ENCODE results near the gene UBE2G2.

Gene UBE2G2

DNA sequence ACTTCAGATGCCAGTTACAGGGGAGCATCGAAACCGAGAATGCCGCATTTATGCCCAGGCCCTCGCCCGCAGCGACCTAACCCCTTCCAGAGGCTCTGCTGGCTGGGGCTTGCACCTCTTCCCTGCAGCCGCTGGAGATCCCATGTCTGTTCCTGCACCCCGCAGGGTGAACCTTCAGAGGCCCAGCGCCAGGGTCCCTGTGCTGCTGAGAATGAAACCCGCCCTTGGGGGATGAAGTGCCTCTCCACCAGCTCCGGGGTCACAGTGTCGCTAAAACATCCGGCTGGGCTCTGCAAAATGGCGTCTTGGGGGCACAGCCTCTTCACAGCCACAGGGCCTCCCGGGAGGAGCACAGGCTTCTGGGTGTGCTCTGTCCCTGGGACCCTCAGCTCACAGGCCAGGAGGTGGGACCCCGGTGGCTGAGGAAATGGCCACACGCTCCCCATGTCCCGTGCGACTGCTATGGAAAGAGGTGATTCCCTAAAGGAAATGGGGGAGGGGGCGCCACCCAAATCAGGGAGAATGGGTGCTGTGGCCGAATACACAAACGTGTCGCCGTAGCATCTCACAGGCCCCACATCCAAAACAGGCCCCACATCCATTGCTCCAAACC is 50.3 kb downstream of the UBE2G2 start:
- no peaks in the 10 kb centered on the region for H3K36me3 ChIP-seq (ENCODE audit: control insufficient read depth, insufficient read depth, low read length)
- no peaks in the 10 kb centered on the region for H3K9me3 ChIP-seq (ENCODE audit: control insufficient read depth, low read length)
- H3K4me1 ChIP-seq (ENCODE audit: control insufficient read depth, insufficient read depth, low read length, poor library complexity, severe bottlenecking), result no peaks in the 10 kb centered on the region
- no peaks in the 10 kb centered on the region for H3K27me3 ChIP-seq (replicated peaks; ENCODE audit: control insufficient read depth, insufficient read depth, low read length, poor library complexity, severe bottlenecking)
- H3K27ac ChIP-seq (ENCODE audit: insufficient read depth, low read length, poor library complexity, severe bottlenecking), result no peak overlapping the region
- DNase-seq, result no peak
- H3K4me3 ChIP-seq (ENCODE audit: insufficient read depth, low read depth, low read length, poor library complexity, severe bottlenecking), result no peak overlapping the region

DNA sequence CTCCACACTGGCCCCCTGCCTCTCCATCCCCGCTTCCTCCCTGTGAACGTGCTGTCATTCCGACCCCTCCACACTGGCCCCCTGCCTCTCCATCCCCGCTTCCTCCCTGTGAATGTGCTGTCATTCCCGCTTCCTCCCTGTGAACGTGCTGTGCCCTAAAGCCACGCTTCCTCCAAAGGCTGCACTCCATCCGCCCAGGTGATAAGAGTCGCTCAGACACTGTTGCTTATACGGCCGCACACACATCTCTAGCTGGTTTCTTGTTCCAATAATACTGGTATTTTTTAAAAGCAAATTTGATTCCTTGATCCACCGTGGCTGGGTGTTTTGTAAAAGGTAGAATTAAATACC is 51.0 kb downstream of the UBE2G2 start:
- no peaks in the 10 kb centered on the region for H3K4me1 ChIP-seq (ENCODE audit: control insufficient read depth, insufficient read depth, low read length, poor library complexity, severe bottlenecking)
- H3K9me3 ChIP-seq (ENCODE audit: control insufficient read depth, low read length), result no peaks in the 10 kb centered on the region
- no peaks in the 10 kb centered on the region for H3K36me3 ChIP-seq (ENCODE audit: control insufficient read depth, insufficient read depth, low read length)
- H3K4me3 ChIP-seq (ENCODE audit: insufficient read depth, low read depth, low read length, poor library complexity, severe bottlenecking), result no peak overlapping the region
- H3K27me3 ChIP-seq (replicated peaks; ENCODE audit: control insufficient read depth, insufficient read depth, low read length, poor library complexity, severe bottlenecking), result no peaks in the 10 kb centered on the region
- DNase-seq, result no peak
- no peak overlapping the region for H3K27ac ChIP-seq (ENCODE audit: insufficient read depth, low read length, poor library complexity, severe bottlenecking)

DNA sequence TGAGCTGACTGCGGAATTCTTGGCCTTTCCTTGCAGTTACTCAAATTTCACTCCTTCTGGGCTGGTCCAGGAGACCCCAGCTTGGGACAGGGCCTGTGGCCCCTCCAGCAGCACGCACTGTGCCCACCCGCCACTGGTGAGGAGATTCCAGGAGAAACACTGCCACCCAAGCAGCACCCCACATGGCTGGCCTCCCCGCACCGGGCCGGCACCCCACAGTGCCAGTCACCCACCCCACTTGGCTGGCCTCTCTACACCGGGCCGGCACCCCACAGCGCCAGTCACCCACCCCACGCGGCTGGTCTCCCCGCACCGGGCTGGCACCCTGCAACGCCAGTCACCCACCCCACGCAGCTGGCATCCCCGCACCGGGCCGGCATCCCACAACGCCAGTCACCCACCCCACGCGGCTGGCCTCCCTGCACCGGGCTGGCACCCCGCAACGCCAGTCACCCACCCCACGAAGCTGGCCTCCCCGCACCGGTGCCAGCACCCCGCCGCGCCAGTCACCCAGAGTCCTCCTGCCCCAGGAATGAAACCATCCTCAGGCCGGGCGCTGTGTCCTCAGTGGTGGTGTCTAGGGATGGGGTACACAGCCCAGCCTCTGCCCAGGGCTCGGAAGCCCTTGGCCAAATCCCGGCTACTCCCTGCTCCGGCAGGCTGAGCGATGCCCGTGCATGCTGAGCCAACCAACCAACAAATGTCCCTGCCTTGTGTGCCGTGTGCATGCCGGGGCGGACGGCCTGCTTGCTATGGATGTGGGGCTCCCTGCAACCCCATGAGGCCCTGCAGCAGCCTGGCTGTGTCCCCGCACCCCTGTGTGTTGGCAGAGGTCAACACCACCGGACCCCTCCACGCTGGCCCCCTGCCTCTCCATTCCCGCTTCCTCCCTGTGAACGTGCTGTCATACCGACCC is 51.6 kb downstream of the UBE2G2 start:
- H3K27me3 ChIP-seq (replicated peaks; ENCODE audit: control insufficient read depth, insufficient read depth, low read length, poor library complexity, severe bottlenecking), result no peaks in the 10 kb centered on the region
- no peak overlapping the region for H3K4me3 ChIP-seq (ENCODE audit: insufficient read depth, low read depth, low read length, poor library complexity, severe bottlenecking)
- H3K9me3 ChIP-seq (ENCODE audit: control insufficient read depth, low read length), result no peaks in the 10 kb centered on the region
- no peaks in the 10 kb centered on the region for H3K36me3 ChIP-seq (ENCODE audit: control insufficient read depth, insufficient read depth, low read length)
- H3K4me1 ChIP-seq (ENCODE audit: control insufficient read depth, insufficient read depth, low read length, poor library complexity, severe bottlenecking), result no peaks in the 10 kb centered on the region
- H3K27ac ChIP-seq (ENCODE audit: insufficient read depth, low read length, poor library complexity, severe bottlenecking), result no peak overlapping the region
- no peak for DNase-seq

DNA sequence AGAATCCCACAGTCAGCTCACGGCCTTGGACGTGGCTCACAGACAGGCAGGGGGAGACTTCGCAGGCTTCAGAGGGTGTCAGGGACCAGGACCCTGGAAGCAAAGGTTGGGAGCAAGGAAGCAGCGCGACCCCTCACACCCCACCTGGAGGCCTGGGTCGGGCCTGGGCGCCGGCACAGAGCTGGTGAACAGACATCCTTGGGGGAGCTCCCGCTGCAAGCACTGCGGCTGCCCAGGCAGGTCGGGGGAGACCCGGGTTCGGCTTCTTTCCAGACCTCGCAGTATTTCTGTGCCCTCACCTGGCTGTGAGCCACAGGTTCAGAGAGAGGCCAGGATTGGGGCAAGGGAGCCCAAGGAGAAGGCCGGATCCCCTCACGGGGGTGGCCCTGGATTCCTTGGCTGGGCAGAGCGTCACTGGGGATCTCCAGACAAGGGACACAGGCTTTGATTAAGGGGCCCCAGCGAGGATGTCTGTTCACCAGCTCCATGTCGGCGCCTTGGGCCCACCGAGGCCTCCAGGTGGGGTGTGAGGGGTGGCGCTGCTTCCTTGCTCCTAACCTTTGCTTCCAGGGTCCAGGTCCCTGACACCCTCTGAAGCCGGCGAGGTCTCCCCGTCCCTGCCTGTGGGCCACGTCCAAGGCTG is 52.4 kb downstream of the UBE2G2 start:
- Histone ChIP-seq H3K4me1 (ENCODE audit: control insufficient read depth, insufficient read depth, low read length, poor library complexity, severe bottlenecking) (no peaks in the 10 kb centered on the region), H3K9me3 (ENCODE audit: control insufficient read depth, low read length) (no peaks in the 10 kb centered on the region), H3K27ac (ENCODE audit: insufficient read depth, low read length, poor library complexity, severe bottlenecking) (no peak overlapping the region), H3K4me3 (ENCODE audit: insufficient read depth, low read depth, low read length, poor library complexity, severe bottlenecking) (no peak overlapping the region), H3K36me3 (ENCODE audit: control insufficient read depth, insufficient read depth, low read length) (no peaks in the 10 kb centered on the region), H3K27me3 (replicated peaks; ENCODE audit: control insufficient read depth, insufficient read depth, low read length, poor library complexity, severe bottlenecking) (no peaks in the 10 kb centered on the region)
- DNase-seq, result no peak

DNA sequence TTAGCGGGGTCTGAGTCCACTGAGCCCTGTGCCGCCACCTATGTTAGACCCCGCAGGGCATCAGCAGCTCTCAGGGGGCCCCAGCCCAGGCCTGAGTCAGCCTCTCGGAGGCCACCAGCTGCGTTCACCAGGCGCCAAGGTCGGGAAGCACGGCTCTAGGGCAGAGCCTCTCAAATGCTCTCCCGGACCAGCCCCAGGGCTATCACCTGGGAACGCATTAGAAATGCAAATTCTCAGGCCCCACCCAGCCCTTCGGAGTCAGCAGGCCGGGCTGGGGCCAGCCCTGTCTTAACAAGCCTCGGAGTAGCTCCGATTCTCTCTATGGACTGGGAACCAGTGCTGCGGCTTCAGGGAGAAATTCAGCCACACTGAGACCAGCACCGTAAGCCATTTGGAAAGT is 53.0 kb downstream of the UBE2G2 start:
- H3K4me3 ChIP-seq (ENCODE audit: insufficient read depth, low read depth, low read length, poor library complexity, severe bottlenecking), result no peak overlapping the region
- H3K27ac ChIP-seq (ENCODE audit: insufficient read depth, low read length, poor library complexity, severe bottlenecking), result no peak overlapping the region
- DNase-seq, result no peak
- no peaks in the 10 kb centered on the region for H3K36me3 ChIP-seq (ENCODE audit: control insufficient read depth, insufficient read depth, low read length)
- H3K9me3 ChIP-seq (ENCODE audit: control insufficient read depth, low read length), result no peaks in the 10 kb centered on the region
- H3K27me3 ChIP-seq (replicated peaks; ENCODE audit: control insufficient read depth, insufficient read depth, low read length, poor library complexity, severe bottlenecking), result no peaks in the 10 kb centered on the region
- H3K4me1 ChIP-seq (ENCODE audit: control insufficient read depth, insufficient read depth, low read length, poor library complexity, severe bottlenecking), result no peaks in the 10 kb centered on the region

DNA sequence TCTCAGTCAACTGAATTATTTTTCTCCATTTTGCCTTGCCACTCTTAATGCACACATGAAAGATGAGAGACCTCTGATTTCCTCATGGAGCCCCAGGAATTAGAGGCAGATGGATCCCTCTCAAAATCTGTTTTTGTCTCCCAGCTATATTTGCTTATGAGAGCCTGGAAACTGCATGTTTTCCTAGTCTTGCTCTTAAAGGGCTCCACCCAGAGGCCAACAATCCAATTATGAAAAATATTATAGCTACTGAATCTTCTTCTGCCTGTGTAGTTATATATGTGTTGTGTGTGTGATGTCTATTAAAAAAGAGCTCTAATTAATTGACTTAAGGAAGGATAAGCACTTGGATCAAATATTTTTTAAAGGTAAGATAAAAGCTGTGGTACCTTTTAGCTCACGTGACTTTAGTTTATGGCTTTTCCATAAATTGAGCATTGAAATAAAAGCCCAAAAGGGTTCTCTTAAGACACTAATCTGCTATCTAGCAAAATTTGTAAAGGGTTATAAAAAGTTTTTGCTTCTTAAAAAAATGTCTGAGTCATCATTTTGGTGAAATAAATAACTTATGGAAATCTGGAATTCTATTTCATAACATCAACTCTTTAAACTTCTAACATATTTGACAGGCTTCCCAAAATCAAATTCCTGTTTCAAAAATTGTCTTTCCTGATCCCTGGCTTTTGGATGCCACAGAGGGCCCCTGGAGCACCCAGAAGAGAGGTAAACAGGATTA is 59.0 kb downstream of the UBE2G2 start:
- Histone ChIP-seq H3K27me3 (replicated peaks; ENCODE audit: control insufficient read depth, insufficient read depth, low read length, poor library complexity, severe bottlenecking) (no peaks in the 10 kb centered on the region), H3K9me3 (ENCODE audit: control insufficient read depth, low read length) (no peaks in the 10 kb centered on the region), H3K4me3 (ENCODE audit: insufficient read depth, low read depth, low read length, poor library complexity, severe bottlenecking) (no peak overlapping the region), H3K27ac (ENCODE audit: insufficient read depth, low read length, poor library complexity, severe bottlenecking) (no peak overlapping the region), H3K36me3 (ENCODE audit: control insufficient read depth, insufficient read depth, low read length) (no peaks in the 10 kb centered on the region), H3K4me1 (ENCODE audit: control insufficient read depth, insufficient read depth, low read length, poor library complexity, severe bottlenecking) (no peaks in the 10 kb centered on the region)
- DNase-seq, result no peak

DNA sequence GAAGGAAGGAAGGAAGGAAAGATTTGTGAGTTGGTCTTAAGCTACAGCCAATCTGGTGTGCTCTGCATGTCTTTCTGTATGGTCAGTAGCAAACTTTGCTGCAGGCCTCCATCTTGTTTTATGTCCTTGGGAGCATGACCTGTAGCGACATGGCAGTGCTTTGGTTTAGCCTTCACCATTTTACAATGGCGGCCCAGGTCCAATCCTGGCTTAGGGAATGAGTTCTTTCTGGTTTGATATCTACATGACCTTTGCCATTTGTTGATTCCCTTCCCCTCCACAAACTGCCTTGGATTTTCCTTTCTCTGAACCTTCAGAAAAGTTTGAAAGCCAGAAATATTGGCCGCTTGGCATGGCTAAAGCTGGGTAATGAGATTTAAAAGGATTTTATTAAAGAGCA is 59.7 kb downstream of the UBE2G2 start:
- Histone ChIP-seq H3K27ac (ENCODE audit: insufficient read depth, low read length, poor library complexity, severe bottlenecking) (no peak overlapping the region), H3K4me1 (ENCODE audit: control insufficient read depth, insufficient read depth, low read length, poor library complexity, severe bottlenecking) (no peaks in the 10 kb centered on the region), H3K36me3 (ENCODE audit: control insufficient read depth, insufficient read depth, low read length) (no peaks in the 10 kb centered on the region), H3K4me3 (ENCODE audit: insufficient read depth, low read depth, low read length, poor library complexity, severe bottlenecking) (no peak overlapping the region), H3K27me3 (replicated peaks; ENCODE audit: control insufficient read depth, insufficient read depth, low read length, poor library complexity, severe bottlenecking) (no peaks in the 10 kb centered on the region), H3K9me3 (ENCODE audit: control insufficient read depth, low read length) (no peaks in the 10 kb centered on the region)
- no peak for DNase-seq

DNA sequence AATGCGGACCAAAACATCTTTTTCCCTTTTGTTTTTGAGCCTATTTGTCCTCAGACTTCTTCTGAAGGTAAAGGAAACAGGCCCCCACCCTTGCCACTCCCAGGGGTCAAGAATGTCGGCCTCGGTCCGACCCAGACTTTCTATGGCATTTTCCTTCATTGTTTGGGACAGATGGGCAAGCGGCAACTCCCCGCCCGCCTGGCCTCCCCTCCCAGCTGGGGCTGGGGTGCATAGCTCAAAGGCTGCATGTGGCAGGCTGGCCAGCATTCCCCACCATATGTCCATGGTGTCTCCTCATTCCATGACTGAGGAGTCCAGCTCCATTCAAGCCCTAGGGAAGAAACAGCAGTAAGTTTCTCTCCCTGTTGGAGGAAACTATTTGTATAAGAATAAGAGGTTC is 60.9 kb downstream of the UBE2G2 start:
- H3K4me1 ChIP-seq (ENCODE audit: control insufficient read depth, insufficient read depth, low read length, poor library complexity, severe bottlenecking), result no peaks in the 10 kb centered on the region
- H3K27ac ChIP-seq (ENCODE audit: insufficient read depth, low read length, poor library complexity, severe bottlenecking), result no peak overlapping the region
- H3K9me3 ChIP-seq (ENCODE audit: control insufficient read depth, low read length), result no peaks in the 10 kb centered on the region
- no peaks in the 10 kb centered on the region for H3K27me3 ChIP-seq (replicated peaks; ENCODE audit: control insufficient read depth, insufficient read depth, low read length, poor library complexity, severe bottlenecking)
- no peak overlapping the region for H3K4me3 ChIP-seq (ENCODE audit: insufficient read depth, low read depth, low read length, poor library complexity, severe bottlenecking)
- no peak for DNase-seq
- H3K36me3 ChIP-seq (ENCODE audit: control insufficient read depth, insufficient read depth, low read length), result no peaks in the 10 kb centered on the region

DNA sequence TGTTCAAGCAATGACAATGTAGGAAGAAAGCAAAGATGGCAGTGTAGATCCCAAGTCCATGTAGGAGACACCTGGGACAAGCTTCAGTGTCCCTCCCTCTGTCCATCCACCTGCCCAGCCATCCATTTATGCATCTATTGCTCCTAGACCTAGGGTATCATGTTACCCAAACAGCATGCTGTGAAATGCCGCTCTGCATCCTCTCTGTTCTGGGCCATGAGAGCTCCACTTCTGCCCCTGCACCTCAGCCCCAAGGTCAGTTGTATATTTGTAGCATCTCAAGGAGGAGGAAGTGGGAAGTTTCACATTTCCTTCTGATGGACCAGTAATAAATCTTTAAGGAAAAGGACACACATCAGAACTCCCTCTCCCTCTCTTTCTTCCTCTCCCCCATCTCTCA is 62.3 kb downstream of the UBE2G2 start:
- H3K4me1 ChIP-seq (ENCODE audit: control insufficient read depth, insufficient read depth, low read length, poor library complexity, severe bottlenecking), result no peaks in the 10 kb centered on the region
- H3K36me3 ChIP-seq (ENCODE audit: control insufficient read depth, insufficient read depth, low read length), result no peaks in the 10 kb centered on the region
- no peak for DNase-seq
- no peaks in the 10 kb centered on the region for H3K27me3 ChIP-seq (replicated peaks; ENCODE audit: control insufficient read depth, insufficient read depth, low read length, poor library complexity, severe bottlenecking)
- no peak overlapping the region for H3K27ac ChIP-seq (ENCODE audit: insufficient read depth, low read length, poor library complexity, severe bottlenecking)
- H3K4me3 ChIP-seq (ENCODE audit: insufficient read depth, low read depth, low read length, poor library complexity, severe bottlenecking), result no peak overlapping the region
- no peaks in the 10 kb centered on the region for H3K9me3 ChIP-seq (ENCODE audit: control insufficient read depth, low read length)

All from effector memory CD4-positive, alpha-beta T cell (primary cell).